Suppressor macrophage treated with lipopolysaccharide for 4 hours (primary cell): Measurements from ENCODE around the gene TPSB2.

ENCODE experiments used
- DNase-seq: peaks from one replicate; pipeline ENCODE4 v3.0.0-alpha.2; 2020

The TPSB2 gene

DNA sequence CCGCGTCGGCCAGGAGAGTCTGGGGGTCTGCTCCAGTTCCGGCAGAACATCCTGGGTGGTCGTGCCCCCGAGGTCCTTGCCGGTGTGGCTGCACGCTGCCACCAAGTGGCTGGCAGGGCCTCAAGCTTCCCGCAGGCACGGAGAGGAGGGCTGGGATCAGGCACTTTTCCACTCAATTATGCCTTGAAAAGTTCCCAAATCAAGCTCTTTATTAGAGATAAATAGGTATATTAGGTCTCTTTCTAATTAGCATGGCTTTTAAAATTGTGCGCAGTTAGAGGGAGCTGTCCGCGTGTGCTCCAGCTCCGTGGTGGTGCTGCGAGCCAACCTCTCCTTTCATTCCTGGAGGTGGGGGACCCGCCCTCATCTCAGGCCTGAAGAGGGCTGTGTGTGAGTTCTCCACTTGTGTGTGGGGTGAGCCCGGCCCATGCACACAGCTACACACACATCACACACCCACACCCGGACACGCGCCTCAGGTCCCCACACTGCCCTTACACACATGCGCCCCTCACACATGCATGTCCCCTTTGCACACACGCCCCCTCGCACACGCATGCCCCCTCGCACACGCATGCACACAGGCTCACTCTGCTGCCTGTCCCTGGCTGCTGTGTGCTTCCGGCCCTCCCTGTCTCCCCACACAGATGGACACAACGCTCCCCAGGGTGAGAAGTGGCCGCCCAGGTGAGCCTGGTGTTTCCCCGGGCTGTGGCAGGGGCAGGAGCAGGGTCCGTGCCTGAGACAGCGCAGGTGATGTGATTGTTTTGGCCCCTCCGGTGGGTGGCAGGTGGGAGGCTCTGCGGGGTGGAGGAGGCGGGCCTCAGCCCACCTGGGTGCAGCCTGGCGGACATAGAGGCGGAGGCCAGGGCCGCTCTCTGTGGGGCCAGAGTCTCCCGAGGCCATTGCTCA lies 48.3 kb downstream of the TPSB2 start:
- DNase-seq, result no peak

DNA sequence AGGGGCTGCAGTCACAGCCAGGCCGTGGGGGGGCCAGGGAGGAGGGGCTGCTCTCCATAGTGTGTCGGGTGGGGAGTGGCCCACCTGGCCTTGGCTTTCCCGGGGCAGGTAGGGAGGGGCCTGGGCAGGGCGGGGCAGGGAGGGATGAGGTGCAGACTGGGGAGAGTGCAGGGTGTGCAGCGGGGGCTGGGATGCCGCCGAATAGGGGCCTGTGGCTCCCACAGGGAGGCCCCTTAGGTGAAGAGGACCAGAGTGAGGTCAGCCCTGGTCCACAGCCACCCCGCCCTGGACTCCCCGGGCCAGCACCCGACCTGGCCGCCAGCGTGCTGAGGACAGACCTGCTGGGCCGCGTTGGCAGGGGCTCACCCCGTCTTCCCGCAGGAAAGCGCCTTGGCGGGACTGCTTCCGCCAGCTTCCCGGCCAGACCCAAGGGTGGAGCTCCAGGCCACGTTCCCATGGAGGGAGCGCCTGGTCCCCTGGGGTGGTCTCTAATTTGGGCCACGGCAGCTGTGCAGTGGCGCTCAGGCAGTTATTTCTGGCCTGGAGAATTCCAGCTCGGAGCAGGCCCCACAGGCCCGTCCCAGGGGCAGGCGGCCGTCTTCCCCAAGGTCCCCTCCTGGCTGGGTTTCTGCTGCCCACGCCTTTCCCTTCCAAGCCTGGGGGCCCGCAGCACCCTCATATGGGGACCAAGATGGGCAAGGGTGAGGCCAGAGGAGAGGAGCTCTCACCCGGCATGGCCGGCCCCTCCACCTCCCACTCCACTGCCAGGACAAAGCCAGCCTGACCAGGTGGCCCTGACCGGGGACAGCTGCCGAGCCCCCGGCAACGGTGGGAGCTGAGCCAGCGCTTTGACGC lies 49.2 kb downstream of the TPSB2 start:
- no peak for DNase-seq
